Osteoblast (primary cell): ENCODE data around the gene BAIAP3. TPM values are rescaled to one million over a fixed set of nuclear protein-coding genes. Genes with fewer than 3 reads are reported as not detected.

Source experiments
- DNase-seq: peaks from one replicate; pipeline ENCODE4 v3.0.0; 2011; ENCODE audit warnings: low spot score, mixed read lengths; ENCODE audit not compliant: insufficient read length; ENCODE audit errors: missing footprints
- H2AFZ ChIP-seq: 2 replicates; pipeline ENCODE4 v1.6.0; 2011; ENCODE audit warnings: mild to moderate bottlenecking, low read length
- H3K27ac ChIP-seq: 2 replicates; pipeline ENCODE4 v1.5.1; 2011; ENCODE audit warnings: mild to moderate bottlenecking, low read depth, low read length, moderate library complexity
- H3K27me3 ChIP-seq: 2 replicates; pipeline ENCODE4 v1.6.0; 2012; ENCODE audit warnings: mild to moderate bottlenecking, control low read depth, inconsistent platforms, low read length, moderate library complexity; ENCODE audit not compliant: insufficient read depth
- H3K36me3 ChIP-seq: 2 replicates; pipeline ENCODE4 v1.5.1; 2011; ENCODE audit warnings: mild to moderate bottlenecking, low read length, control low read depth, moderate library complexity; ENCODE audit not compliant: insufficient read depth
- H3K4me1 ChIP-seq: 2 replicates; pipeline ENCODE4 v1.5.1; 2011; ENCODE audit warnings: mild to moderate bottlenecking, low read length, control low read depth, moderate library complexity; ENCODE audit not compliant: insufficient read depth
- H3K4me2 ChIP-seq: 2 replicates; pipeline ENCODE4 v1.6.0; 2011; ENCODE audit warnings: mild to moderate bottlenecking, low read length; ENCODE audit not compliant: insufficient read depth
- H3K4me3 ChIP-seq: fragments of 200-600 bp; sonication (generic); 3 replicates; pipeline ENCODE4 v1.5.1; 2012; ENCODE audit warnings: mild to moderate bottlenecking, low read length, inconsistent platforms; ENCODE audit not compliant: insufficient read depth
- H3K79me2 ChIP-seq: 2 replicates; pipeline ENCODE4 v1.6.0; 2012; ENCODE audit warnings: mild to moderate bottlenecking, low read length, control low read depth, inconsistent platforms; ENCODE audit not compliant: insufficient read depth
- H3K9me3 ChIP-seq: 2 replicates; pipeline ENCODE4 v1.5.1; 2011; ENCODE audit warnings: low read depth, low read length, control low read depth
- H4K20me1 ChIP-seq: 2 replicates; pipeline ENCODE4 v1.6.0; 2012; ENCODE audit warnings: mild to moderate bottlenecking, low read length, control low read depth; ENCODE audit not compliant: insufficient read depth
- CTCF ChIP-seq: IDR thresholded peaks from 2 replicates; pipeline ENCODE4 v1.5.1; 2011; ENCODE audit warnings: mild to moderate bottlenecking, low read depth, low read length, moderate library complexity; ENCODE audit errors: extremely low read depth
- total RNA-seq: library from RNA; depleted of rRNA; stranded (reverse); fragments of >200 nt; gene quantifications from 2 replicates; pipeline ENCODE4 v1.2.3, GENCODE V29; 2012

The BAIAP3 gene
- total RNA-seq, 1 donor: under 0.01 TPM

- no peak for TF ChIP-seq CTCF
- peaks cover 20% of the 10 kb centered on the region for H3K36me3 ChIP-seq
- no peaks in the 10 kb centered on the region for H3K27me3 ChIP-seq
- peaks cover 58% of the 10 kb centered on the region for H3K79me2 ChIP-seq
- no peak overlapping the region for H2AFZ ChIP-seq
- peak overlapping the region; percentile 45 for H3K27ac ChIP-seq
- peak overlapping the region; percentile 99 for H3K4me2 ChIP-seq
- no peak for DNase-seq
- peaks cover 15% of the 10 kb centered on the region for H3K4me1 ChIP-seq
- H3K9me3 ChIP-seq: no peaks in the 10 kb centered on the region
- peak overlapping the region; percentile 97 for H3K4me3 ChIP-seq
- H4K20me1 ChIP-seq: peaks cover 16% of the 10 kb centered on the region
Measured at GRCh38 chr16:1350691-1351090, 17.2 kb downstream of the BAIAP3 start.

GRCh38 chr16:1351215-1351581 is 17.8 kb downstream of the BAIAP3 start:
- peak overlapping the region; percentile 45 for H3K27ac ChIP-seq
- no peaks in the 10 kb centered on the region for H3K27me3 ChIP-seq
- peaks cover 15% of the 10 kb centered on the region for H3K4me1 ChIP-seq
- DNase-seq: no peak
- peaks cover 63% of the 10 kb centered on the region for H3K79me2 ChIP-seq
- peak overlapping the region; percentile 99 for H3K4me2 ChIP-seq
- H4K20me1 ChIP-seq: peaks cover 16% of the 10 kb centered on the region
- peaks cover 20% of the 10 kb centered on the region for H3K36me3 ChIP-seq
- H3K4me3 ChIP-seq: peak overlapping the region; percentile 97
- TF ChIP-seq CTCF: no peak
- H2AFZ ChIP-seq: peak overlapping the region; percentile 51
- no peaks in the 10 kb centered on the region for H3K9me3 ChIP-seq

- H3K4me3 ChIP-seq: peak within 1 kb of the TSS; percentile 97
- peak within 1 kb of the TSS; percentile 99 for H3K4me2 ChIP-seq
- H4K20me1 ChIP-seq: peaks cover 16% of the 10 kb centered on the region
- DNase-seq: peak; percentile 100
- peaks cover 69% of the 10 kb centered on the region for H3K79me2 ChIP-seq
- H3K9me3 ChIP-seq: no peaks in the 10 kb centered on the region
- H2AFZ ChIP-seq: peak within 1 kb of the TSS; percentile 81
- H3K4me1 ChIP-seq: peaks cover 15% of the 10 kb centered on the region
- H3K27me3 ChIP-seq: no peaks in the 10 kb centered on the region
- H3K36me3 ChIP-seq: peaks cover 20% of the 10 kb centered on the region
- peak within 1 kb of the TSS; percentile 51 for H3K27ac ChIP-seq
- no peak for TF ChIP-seq CTCF
Measured at GRCh38 chr16:1351582-1352362, 18.3 kb downstream of the BAIAP3 start, which contains the start of the genes GNPTG and TSR3. TSS of gene GNPTG (plus strand) at chr16:1351931. CDS start at chr16:1351966, 35 bp downstream. TSS of gene TSR3 (minus strand) at chr16:1351878. CDS start at chr16:1351804, 74 bp downstream.

- DNase-seq: no peak
- no peaks in the 10 kb centered on the region for H3K27me3 ChIP-seq
- H4K20me1 ChIP-seq: peaks cover 24% of the 10 kb centered on the region
- no peak overlapping the region for H3K27ac ChIP-seq
- no peak for TF ChIP-seq CTCF
- peaks cover 9% of the 10 kb centered on the region for H3K36me3 ChIP-seq
- no peak overlapping the region for H2AFZ ChIP-seq
- H3K4me1 ChIP-seq: peaks cover 15% of the 10 kb centered on the region
- peaks cover 96% of the 10 kb centered on the region for H3K79me2 ChIP-seq
- H3K4me3 ChIP-seq: no peak overlapping the region
- H3K9me3 ChIP-seq: no peaks in the 10 kb centered on the region
- H3K4me2 ChIP-seq: no peak overlapping the region
Measured at GRCh38 chr16:1354815-1355540, 21.5 kb downstream of the BAIAP3 start.
